GM18502 (cell line): ENCODE measurements around the gene RELB.
"Not testable (repeated sequence)": the region's sequence is repeated elsewhere in the genome, so short reads cannot be mapped to it uniquely, and the experiment has no call there.

Experiments used
- ATAC-seq: cut with Tn5 transposase; IDR thresholded peaks from one replicate; pipeline ENCODE4 v1.9.1; 2021; ENCODE audit warnings: mild to moderate bottlenecking; ENCODE audit not compliant: unreplicated experiment, poor library complexity

The RELB gene

DNA sequence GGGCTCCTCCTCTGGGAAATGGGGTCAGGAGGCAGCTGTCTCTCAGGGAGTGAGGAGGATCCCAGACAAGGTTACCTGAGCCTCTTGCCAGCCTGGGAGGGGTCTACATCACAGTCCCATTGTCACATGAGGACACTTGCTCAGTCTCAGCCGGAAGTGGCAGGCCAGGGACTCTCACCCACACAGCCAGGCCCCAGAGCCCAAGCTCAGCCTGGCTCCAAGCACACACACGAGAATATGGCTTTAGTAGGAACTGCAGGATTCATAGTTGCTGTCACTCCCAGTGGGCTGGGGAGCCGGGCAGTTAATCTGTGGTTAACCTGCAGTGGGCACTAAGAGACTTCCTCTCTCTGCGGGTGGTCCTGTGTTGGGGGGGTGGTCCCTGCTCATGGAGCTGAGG lies 15.8 kb upstream of the RELB start:
- ATAC-seq, result no peak

DNA sequence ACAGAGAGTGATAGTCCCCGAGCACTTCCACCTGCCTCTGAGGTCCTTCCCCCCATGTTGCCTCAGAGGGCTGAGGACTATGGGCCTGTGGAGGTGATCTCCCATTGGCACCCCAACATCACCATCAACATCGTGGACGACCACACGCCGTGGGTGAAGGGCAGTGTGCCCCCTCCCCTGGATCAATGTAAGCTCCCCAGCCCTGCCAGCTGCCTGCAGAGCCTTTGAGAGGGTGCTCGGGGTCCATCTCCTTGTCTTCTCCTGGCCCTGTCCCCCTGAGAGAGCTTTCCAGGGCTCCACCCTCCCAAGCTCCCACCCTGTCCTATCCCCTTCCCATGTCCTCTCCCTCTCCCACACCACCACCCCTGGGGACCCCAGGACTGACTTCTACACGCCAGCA lies 14.9 kb upstream of the RELB start:
- no peak for ATAC-seq

DNA sequence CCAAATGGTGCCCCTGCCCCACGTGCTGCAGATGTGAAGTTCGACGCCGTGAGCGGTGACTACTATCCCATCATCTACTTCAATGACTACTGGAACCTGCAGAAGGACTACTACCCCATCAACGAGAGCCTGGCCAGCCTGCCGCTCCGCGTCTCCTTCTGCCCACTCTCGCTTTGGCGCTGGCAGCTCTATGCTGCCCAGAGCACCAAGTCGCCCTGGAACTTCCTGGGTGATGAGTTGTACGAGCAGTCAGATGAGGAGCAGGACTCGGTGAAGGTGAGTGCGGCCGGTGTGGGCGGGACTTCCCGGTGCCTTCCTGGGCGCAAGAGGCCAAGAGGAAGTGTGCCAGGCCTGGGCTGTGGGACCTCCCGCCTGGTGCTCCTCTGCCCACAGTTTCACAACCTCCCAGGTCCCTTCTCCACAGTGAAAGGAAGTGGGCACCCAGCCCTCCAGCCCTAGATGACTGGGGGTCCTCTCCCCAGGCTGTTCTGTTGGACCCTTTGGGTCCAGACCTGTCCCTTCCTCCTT lies 14.1 kb upstream of the RELB start:
- ATAC-seq, result no peak

DNA sequence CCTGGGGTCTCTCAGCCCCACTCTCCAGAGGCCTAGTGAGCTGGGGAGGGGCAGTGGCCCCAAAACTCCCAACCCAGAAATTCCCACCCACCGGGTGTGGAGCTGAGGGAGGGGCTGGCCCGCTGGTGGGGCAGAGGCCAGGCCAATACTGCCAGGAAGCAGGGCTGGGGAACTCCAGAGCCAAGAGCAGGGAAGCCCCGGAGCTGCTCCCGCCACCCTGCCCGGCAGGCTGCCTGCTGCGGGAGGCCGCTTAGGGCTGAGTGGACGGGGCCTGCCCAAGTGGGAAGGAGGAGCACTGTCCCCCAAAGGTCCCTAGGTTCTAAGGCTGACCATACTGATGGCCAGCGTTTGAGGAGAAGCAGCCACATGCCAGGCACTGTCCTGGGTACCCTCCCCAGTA lies 13.0 kb upstream of the RELB start:
- ATAC-seq, result no peak

DNA sequence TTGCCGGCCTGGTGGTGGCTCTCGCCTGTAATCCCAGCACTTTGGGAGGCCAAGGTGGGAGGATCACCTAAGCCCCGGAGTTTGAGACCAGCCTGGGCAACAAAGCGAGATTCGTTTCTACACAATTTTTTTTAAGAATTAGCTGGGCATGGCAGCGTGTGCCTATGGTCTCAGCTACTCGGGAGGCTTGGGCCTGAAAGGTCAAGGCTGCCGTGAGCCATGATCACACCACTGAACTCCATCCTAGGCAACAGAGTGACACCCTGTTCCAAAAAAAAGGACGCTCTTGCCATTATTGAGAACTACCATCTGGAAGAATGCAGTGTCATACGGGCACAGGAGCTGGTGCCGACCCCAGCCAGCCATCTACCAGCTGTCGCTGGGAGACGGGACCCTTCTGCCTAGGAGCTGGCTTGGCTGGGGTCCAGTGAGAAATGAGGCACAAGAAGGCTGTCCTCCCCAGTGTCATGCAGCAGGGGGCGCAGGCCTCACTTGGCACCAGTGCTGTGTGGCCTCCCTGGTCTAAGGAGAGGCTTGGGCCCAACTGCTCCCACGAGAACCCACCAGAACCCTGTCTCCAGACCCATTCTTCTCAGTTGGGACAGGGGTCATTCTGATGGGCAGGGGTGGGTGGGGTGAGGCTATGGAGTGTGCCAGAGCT lies 12.2 kb upstream of the RELB start:
- ATAC-seq, result no peak

DNA sequence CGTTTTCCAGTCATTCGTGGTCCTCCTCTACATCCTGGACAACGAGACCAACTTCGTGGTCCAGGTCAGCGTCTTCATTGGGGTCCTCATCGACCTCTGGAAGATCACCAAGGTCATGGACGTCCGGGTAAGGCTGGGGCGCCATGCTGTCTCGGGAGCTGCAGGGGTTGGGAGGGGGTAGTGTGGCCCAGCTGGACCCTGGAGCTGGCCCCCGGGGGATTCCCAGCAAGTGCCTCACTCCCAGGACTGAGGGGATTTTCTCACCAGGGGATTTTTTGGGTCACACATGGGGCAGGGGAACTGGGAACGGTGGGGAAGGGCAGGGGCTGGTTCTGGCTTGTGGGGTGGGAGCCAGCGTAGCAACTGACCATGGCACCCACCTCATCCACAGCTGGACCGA lies 10.8 kb upstream of the RELB start:
- ATAC-seq, result no peak

DNA sequence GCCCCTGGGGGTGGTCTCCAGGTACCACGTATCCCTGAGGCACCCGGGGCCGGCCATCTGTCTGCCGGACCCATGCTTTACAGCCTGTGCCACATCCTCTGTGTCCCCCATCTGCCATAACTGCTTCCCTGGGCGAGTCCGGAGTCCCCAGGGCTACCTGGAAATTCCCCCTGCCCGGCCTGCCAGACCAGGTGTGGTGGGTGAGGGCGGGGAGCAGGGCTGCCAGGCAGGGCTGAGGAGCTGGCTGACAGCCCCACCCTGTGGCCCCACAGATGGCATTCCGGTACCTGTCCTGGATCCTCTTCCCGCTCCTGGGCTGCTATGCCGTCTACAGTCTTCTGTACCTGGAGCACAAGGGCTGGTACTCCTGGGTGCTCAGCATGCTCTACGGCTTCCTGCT lies 10.3 kb upstream of the RELB start:
- no peak for ATAC-seq

DNA sequence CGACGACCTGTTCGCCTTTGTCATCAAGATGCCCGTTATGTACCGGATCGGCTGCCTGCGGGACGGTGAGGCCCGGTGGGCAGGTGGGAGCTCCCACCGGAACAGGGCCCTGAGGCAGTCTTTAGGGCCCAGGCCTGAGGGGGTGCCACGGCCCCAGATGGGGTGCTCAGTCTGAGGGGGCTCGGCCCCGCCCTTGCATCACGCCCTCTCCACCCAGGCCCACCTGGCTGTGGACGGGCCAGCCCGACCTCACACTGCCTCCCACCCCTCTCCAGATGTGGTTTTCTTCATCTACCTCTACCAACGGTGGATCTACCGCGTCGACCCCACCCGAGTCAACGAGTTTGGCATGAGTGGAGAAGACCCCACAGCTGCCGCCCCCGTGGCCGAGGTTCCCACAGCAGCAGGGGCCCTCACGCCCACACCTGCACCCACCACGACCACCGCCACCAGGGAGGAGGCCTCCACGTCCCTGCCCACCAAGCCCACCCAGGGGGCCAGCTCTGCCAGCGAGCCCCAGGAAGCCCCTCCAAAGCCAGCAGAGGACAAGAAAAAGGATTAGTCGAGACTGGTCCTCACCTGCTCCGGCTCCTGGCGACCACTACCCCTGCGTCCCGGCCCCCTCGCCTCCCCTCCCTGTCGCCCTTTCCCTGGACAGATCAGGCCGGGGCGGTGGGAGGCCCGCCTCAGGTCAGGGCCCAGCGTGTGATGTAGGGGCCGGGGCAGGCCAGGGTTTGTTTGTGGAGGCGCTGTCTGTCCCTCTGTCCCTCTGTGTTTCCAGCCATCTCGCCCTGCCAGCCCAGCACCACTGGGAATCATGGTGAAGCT lies 8.7 kb upstream of the RELB start:
- no peak for ATAC-seq

DNA sequence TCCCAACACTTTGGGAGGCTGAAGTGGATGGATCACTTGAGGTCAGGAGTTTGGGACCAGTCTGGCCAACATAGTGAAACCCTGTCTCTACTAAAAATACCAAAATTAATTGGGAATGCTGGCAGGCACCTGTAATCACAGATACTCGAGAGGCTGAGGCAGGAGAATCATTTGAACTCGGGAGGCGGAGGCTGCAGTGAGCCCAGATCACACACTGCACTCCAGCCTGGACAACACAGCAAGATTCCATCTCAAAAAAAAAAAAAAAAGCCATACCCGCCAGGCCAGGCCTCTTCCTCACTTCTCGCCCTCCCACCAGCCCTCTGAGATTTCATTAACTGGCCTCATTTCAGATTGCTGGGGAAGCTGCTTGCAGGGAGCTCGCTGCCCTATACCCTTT lies 7.7 kb upstream of the RELB start:
- ATAC-seq, result no peak

DNA sequence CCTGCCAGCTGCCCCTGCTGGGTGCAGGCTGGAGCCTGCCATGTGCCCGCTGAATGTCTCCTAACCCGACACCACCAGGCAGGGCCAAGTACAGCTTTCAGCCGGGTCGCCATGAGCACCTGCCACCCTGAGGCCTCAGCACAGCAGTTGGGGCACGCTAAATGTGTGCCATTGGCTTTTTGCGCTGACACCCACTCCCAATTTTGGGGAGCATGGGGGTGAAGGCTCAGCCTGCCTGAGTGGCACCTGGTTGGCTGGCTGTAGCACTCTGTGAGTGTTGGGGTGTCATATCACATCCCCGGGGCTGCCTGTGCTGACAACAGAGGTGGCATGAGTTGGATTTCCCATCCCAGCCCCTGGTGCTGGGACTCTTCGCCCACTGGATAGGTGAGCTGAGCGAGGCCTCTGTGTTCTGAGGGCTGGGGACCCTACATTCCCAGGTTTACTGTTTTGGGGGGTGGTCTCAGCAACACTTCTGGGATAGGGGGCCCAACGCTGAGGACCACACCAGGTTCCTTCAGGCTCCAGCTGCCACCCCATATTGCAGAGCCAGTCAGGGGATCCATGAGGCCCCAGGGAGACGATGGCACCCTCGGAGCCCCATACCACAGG lies 7.2 kb upstream of the RELB start:
- no peak for ATAC-seq

DNA sequence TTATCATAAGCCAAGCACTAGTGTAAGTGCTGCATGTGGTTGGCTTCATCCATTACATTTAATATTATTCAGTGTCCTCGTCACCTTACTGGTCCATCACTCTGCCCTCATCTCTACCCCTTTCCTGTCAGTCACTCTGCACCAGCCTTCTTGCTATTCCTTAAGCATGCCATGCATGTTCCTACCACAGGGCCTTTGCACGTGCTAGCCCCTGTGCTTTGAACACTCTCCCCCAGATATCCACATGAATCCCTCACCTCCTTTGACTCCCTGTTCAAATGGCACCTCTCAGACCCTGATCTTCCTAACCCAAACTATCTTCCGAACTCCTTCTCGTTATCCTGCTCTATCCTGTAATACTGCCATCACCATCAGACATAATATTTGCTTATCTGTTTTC lies 3.2 kb upstream of the RELB start:
- no peak for ATAC-seq

DNA sequence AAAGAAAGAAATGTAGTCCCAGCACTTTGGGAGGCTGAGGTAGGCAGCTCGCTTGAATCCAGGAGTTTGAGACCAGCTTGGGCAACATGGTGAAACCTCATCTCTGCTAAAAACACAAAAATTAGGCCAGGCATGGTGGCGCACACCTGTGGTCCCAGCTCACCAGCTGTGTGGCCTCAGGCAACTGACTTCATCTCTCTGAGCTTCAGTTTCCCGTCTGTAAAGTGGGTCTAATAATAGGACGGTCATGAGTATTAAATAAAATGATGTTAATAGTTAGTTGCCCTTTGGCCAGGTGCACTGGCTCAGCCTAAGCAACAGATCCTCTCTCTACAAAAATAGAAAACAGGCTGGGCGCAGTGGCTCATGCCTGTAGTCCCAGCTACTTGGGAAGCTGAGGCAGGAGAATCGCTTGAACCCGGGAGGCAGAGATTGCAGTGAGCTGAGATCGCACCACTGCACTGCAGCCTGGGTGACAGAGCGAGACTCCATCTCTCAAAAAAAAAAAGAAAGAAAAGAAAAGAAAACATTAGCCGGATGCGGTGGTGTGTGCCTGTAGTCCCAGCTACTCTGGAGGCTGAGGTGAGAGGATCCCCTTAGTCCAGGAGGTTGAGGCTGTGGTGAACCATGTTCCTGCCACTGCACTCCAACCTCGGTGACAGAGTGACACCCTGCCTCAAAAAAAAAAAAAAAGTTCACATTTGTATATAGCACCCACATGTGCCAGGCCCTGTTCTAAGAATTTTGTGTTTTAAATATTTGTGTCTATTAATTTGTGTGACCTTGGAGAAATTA lies 1.9 kb upstream of the RELB start:
- not testable (repeated sequence) for ATAC-seq

DNA sequence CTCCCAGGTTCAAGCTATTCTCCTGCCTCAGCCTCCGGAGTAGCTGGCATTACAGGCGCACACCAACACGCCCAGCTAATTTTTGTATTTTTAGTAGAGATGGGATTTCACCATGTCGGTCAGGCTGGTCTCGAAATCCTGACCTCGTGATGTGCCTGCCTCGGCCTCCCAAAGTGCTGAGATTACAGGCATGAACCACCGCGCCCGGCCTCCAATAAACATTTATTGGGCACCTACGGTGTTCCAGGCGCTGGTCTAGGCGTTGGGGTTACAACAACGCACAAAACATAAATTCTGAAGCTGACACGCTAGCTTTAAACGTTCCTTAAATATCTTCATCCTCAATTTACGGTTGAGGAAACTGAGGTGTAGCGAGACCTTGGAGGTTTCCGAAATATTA lies 599 bp upstream of the RELB start:
- not testable (repeated sequence) for ATAC-seq

DNA sequence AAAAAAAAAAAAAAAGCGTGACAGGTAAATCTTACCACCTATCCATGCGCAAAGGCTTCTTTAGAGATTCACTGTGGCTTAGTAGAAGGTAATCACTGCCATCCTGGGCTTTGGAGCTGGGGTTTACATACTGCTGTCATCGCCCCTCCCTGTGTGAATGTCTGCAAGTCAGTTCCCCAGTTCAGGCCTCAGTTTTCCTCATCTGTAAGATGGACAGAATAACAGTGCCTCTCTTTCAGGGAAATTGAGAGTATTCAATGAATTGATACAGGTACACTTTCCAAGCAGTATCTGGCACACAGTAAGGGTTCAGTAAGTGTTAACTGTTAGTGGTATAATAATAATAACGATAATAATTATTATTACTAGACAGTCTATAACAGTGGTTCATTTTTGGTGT lies 2.2 kb downstream of the RELB start:
- ATAC-seq, result no peak

DNA sequence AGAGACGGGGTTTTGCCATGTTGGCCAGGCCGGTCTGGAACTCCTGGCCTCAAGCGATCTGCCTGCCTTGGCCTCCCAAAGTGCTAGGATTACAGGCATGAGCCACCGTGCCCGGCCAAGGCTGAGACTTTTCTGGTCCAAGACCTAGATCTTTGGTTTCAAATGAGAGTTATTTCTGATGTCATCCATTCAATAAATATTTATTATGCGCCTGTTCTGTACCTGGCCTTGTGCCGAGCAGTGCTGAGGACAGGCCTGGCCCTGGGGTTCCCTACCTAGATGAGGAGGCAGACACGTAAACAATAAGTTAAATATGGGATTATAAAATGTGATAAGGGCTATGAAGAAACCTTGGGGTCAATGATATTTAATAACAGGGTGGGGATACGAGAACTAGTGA lies 4.5 kb downstream of the RELB start:
- ATAC-seq, result no peak

DNA sequence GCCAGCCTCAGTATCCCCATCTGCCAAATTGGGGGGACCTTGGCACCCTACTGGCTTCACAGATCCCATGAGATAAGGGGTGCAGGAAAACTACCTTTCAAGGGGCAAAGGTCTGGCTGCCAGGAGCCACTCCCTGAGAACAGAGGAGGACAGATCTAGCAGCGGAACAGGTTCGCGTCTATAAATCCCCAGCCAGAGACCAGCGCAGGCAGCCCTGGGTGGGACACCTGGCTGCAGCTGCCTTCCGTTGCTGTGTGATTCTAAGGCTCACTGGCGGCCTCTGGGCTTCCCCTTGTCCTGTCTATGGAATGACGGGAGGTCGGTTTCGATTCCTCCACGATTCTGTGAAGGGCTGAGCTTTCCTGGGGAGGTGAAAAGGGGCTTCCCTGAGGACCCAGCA lies 7.3 kb downstream of the RELB start:
- ATAC-seq, result no peak

DNA sequence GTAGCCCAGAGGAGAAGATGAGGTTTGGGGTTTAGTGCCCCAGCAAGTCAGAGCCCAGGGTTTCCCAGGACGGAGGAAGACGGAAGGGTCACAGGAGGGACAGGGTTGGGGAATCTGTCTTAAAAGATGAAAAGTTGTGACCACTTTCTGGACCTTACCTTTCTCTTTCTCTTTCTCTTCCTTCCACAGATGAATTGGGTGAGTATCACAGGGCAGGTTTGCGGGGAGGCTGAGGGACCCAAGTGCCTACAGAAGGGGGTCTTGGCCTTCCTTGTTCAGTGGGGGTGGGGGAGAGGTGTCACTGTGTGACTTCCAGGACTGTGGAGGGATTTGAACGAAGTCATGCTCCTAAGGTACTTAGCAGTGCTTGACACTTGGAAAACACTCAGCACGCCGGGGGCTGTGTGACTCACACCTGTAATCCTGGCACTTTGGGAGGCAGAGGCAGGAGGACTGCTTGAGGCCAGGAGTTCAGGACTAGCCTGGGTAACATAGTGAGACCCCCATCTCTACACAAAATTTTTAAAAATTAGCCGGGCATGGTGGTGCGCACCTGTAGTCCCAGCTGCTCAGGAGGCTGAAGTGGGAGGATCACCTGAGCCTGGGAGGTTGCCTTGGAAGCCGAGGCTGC lies 8.5 kb downstream of the RELB start:
- ATAC-seq, result no peak

DNA sequence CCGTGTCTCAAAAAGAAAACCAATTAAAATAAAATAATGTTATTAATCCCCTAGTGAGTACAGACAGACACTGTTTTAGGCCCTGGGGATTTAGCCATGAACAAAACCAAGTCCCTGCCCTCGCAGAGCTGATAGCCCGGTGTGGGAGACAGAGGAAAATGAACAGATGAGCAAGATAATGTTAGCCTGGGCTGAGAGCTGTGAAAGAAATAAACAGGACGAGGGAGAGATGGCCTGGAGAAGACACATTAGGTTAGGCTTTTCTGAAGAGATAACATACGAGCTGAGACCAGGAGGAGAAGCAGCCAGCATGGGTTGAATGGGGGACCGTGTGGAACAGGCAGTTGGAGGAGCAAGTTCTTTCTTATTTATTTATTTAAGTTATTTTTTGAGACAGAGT lies 9.0 kb downstream of the RELB start:
- ATAC-seq, result no peak

DNA sequence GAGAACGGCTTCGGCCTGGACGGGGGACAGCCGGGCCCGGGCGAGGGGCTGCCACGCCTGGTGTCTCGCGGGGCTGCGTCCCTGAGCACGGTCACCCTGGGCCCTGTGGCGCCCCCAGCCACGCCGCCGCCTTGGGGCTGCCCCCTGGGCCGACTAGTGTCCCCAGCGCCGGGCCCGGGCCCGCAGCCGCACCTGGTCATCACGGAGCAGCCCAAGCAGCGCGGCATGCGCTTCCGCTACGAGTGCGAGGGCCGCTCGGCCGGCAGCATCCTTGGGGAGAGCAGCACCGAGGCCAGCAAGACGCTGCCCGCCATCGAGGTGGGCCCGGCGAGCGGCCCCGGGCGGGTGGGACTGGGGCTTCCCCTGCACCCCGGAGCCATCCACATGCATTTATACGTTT lies 10.7 kb downstream of the RELB start:
- ATAC-seq, result no peak
